NCI-H146 treated with DMSO at 0.1 percent for 48 hours (cell line): ENCODE data around the gene ACAP2.
"Not testable (repeated sequence)": the region's sequence is repeated elsewhere in the genome, so short reads cannot be mapped to it uniquely, and the experiment has no call there.

Experiments
- DNase-seq: peaks from one replicate; lab custom pipeline; 2025; ENCODE audit not compliant: unreplicated experiment; lab: John Stamatoyannopoulos, UW

The ACAP2 gene, protein sequence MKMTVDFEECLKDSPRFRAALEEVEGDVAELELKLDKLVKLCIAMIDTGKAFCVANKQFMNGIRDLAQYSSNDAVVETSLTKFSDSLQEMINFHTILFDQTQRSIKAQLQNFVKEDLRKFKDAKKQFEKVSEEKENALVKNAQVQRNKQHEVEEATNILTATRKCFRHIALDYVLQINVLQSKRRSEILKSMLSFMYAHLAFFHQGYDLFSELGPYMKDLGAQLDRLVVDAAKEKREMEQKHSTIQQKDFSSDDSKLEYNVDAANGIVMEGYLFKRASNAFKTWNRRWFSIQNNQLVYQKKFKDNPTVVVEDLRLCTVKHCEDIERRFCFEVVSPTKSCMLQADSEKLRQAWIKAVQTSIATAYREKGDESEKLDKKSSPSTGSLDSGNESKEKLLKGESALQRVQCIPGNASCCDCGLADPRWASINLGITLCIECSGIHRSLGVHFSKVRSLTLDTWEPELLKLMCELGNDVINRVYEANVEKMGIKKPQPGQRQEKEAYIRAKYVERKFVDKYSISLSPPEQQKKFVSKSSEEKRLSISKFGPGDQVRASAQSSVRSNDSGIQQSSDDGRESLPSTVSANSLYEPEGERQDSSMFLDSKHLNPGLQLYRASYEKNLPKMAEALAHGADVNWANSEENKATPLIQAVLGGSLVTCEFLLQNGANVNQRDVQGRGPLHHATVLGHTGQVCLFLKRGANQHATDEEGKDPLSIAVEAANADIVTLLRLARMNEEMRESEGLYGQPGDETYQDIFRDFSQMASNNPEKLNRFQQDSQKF

DNA sequence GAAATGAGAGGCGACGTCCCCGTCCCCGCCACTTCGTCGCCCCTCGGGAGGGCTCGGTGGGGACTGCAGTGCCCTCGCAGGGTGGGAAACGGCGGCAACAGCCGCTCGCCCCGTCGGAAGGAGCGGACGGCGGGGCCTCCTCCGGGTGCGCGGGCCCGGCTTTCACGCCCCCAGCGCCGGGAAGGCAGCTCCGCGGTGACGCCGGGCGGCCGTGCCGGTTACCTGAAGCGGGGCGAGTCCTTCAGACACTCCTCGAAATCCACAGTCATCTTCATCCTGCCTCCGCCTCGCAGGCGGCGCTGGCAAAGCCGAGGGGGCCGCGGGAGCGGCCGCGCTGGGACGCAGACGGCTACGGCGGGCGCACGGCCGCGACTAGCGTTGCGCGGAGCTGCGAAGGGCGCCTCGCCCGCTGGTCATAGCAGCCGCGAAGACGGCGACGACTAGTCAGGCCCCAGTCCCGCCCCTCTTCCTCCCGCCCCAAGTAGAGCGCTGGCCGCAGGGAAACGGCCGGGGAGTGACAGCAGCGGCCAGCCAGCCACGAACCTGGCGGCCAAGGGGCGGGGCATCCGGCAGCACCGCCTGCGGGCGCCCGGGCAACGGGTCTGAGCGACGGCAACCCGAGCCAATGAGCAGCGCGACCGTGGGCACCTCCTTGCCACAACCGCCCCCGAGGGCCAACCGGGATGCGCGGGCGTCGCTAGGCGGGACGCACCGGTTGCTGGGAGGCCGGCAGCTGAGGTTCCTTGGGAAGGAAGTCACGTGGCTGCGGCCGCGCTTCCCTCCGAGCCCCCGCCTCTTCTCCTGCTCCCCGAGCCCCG, at the start of gene ACAP2:
Gene ACAP2 (minus strand): TSS at position 448 of the 818 bp plus-strand sequence. CDS start 173 bp downstream, at position 275.
- peak; percentile 100 for DNase-seq

DNA sequence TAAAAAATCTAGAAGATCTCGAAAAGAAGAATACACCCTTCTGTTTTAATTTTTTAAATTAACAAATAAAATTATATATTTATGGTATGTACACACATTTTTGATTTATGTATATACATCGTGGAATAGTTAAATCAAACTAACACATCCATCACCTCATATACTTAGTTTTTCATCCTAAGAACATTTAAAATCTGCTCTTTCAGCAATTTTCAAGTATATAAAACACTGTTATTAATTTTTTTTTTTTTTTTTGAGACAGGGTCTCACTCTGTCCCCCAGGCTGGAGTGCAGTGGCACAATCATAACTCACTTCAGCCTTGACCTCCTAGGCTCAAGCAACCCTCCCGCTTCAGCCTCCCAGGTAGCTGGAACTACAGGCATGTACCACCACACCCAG, 32.8 kb upstream of the ACAP2 start:
- DNase-seq = no peak

DNA sequence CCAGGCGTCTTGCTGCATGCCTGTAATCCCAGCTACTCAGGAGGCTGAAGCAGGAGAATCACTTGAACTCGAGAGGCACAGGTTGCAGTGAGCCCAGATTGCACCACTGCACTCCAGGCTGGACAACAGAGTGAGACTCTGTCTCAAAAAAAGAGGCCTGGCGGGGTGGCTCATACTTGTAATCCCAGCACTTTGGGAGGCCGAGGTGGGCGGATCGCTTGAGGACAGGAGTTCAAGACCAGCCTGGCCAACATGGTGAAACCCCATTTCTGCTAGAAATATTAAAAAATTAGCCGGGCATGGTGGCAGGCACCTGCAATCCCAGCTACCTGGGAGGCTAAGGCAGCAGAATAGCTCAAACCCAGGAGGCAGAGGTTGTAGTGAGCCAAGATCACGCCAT, 32.3 kb upstream of the ACAP2 start:
- not testable (repeated sequence) for DNase-seq

DNA sequence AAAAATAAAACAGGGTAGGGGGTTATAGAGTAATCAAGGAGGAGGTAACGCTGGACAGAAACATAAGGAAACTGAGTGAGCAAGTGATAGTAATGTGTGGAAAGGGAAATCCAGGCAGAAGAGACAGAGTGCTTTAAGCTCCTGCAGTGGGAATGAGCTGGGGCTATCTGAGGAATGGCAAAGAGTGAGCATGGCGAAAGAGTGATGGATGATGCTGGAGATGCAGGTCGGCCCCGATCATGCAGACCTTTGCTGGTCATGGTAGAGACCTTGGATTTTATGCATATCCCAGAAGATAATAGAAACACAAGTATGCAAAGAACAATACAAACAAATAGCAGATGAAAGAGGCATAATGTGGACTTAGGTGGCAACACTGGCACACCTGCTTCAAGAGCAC, 26.0 kb upstream of the ACAP2 start:
- DNase-seq = no peak

DNA sequence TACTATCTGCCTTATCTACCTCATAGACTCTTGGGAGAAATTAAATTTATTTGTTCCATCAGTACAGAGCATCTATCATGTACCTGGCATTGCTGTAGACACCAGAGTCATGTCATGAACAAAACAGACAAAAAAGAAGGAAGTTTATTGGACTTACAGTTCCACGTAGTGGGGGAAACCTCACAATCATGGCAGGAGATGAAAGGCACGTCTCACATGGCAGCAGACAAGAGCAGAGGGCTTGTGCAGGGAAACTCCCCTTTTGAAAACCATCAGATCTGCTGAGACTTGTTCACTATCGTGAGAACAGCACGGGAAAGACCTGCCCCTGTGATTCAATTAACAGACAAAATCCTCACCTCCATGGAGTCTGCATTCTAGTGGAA, 25.6 kb upstream of the ACAP2 start:
- DNase-seq = no peak

DNA sequence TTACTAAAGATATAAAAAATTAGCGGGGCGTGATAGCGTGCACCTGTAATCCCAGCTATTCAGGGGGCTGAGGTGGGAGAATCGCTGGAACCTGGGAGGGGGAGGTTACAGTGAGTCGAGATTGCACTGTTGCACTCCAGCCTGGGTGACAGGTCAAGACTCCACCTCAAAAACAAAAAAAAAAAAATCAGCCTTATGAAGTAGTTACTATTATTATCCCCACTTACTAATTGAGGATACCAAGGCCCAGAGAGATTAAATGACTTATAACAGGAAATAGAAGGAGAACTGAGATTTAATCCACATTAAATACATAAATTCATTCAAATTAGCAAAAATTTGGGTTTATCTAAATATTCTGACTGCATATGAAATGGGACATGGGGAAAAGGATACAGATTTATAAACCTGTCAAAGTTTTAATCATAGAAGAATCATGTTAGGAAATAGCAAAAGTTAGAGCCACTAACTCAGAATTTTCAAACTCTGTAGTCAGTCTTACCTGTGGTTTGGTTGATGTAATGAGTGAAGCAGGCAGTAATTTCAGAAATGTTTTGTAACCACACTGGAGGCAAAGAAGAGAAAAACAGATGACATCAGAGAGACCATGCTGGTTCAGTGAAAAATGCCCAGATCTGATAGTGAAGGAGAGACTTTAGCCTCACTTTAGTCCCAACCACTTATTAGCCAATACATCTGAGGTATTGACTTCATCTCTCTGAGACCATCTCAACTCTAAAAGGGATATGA, 25.0 kb upstream of the ACAP2 start:
- no peak for DNase-seq

- DNase-seq = no peak
Measured at GRCh38 chr3:195466251-195466650, 23.4 kb upstream of the ACAP2 start.

DNA sequence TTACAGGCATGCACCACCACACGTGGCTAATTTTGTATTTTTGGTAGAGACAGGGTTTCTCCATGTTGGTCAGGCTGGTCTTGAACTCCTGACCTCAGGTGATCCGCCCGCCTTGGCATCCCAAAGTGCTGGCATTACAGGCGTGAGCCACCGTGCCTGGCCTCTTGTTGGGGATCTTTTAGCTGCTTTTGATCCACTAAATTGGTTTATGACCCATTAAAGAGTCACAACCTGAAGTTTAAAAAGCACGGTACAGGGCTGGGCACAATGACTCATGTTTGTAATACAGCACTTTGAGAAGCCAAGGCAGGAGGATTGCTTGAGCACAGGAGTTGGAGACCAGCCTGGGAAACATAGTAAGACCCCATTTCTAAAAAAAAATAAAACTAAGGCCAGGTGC, 20.1 kb upstream of the ACAP2 start:
- DNase-seq = not testable (repeated sequence)

DNA sequence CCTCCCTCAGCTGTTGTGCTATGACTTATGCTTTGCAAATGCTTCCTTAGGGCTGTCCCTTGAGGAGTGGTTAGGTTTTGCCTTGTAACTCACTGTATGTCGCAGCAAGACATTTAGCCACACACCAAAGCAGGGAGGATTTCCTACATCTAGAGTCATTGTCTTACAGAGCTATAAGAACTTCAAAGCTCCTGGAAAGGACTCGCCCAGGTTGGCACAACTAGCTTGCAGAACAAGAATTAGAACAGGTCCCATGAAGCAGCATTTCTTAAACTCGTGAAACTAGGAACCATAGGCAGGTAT, 19.4 kb upstream of the ACAP2 start:
- no peak for DNase-seq

DNA sequence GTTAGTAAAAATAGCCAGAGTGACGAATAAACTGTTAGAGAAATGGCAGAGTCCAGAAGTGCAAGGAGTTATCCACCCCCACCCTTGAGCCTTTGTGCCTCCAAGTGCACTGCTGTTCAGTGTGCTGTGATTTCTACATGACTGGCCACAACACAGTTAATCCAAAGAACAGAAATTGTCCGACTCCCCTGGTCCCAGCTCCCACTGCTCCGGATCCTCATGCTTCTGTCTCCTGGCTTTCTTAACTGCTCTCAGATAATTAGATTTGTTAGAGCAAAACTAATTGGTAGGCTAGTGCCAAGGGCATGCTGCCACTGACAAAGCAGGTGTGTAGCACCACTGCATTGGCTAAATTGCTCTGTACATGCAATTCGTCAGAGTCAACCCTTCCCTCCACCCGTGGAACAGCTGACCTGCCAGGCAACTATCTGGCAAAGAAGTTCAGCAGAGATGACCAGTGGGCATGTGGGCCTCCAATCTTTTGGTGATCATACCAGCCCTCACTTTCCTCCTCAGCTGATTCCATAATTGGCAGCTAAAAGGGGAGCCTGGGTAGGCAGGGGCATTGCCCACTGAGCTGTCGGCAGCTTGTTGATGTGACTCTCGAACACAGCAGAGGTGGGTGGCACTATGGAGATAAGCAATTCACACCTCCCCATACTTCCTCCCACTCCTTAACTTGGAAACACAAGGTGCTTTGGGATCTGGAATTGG, 18.9 kb upstream of the ACAP2 start:
- DNase-seq = no peak

DNA sequence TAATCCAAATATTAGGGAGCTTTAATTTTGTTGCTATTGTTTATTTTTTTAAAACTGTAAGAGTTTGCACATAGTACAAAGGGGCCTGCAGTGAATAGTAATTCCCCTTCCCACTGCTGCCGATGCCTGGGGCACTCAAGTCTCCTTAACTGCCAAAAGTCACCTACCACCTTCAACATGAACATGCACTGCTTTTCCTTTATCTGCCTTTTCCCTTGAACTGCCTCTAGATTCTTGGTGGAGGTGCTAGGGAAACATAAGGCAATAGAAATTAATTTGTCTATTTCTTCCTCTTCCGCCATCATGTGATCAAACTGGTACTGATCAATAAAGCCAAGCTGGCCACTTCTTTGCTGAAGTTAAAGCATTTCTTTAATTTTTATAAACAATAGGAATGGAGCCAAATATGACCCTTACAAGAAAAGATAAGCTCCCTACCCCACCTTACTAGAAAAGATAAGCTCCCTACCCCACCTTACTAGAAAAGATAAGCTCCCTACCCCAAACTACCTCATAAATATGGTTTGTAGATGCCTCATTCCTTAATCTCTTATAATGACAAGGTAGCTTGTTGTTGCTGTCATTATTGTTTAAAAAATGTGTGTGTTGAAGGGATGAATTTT, 17.4 kb upstream of the ACAP2 start:
- DNase-seq = no peak

DNA sequence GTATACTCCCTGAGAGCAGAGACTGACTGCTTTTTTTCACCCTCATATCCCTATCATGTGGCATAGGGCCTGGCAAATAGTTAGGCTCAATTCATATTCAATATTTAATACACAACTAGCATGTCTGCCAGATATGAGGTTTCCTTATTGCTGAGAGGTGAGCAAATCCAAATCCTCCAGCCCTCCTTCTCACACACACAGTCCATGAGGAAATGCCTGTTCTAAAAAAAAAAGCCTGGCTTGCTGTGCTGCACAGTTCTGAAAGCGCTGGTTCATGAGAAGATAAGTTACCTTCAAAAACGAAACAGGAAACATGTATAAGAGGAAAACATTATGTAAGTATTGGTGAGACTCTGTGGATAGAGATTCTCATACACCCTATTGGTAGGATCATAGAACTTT, 15.5 kb upstream of the ACAP2 start:
- DNase-seq = no peak

GRCh38 chr3:195455789-195456188, 13.0 kb upstream of the ACAP2 start:
- DNase-seq = no peak

DNA sequence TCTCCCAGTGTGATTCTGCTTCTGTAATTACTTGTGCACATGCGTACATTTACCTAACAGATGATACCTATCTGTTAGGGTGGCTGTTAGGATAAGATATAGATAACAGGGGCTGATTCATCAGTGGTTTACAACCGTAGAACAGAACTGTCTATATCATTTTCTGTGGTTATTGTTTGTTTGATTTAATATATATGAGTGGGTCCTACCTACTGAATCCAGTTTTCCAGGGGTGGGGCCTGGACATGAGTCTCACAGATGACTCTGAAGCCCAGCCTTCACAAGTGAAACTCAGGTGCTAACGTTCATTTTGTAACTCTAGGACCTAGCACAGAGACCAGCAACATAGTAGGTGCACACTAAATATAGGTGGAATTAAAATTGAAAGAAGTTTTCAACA, 10.4 kb upstream of the ACAP2 start:
- DNase-seq = no peak

GRCh38 chr3:195451373-195452015, 8.7 kb upstream of the ACAP2 start:
- peak; percentile 98 for DNase-seq

GRCh38 chr3:195450731-195451229, 8.0 kb upstream of the ACAP2 start:
- peak; percentile 51 for DNase-seq

GRCh38 chr3:195448205-195448875, 5.5 kb upstream of the ACAP2 start:
- no peak for DNase-seq

DNA sequence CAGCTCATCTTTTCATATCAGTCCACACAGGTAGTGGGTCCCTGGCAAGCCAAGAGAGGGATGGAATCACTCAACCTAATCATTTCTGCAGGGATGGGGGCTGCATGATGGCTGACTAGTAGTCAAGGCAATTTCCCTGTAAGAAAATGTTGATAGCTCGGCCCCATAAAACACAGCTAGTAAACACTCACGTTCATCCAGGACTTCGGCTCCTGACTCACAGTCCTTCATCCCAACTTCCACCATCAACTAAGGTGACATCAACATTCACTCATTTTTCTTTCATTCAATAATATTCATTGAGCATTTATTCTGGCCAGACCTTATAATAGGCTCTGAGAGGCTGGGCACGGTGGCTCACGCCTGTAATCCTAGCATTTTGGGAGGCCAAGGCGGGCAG, 4.4 kb upstream of the ACAP2 start:
- no peak for DNase-seq

GRCh38 chr3:195446359-195446758, 3.5 kb upstream of the ACAP2 start:
- DNase-seq = peak; percentile 29
